Tibial nerve (tissue), 4 donors: ENCODE results near the gene PDGFA. TPM values are rescaled to one million over a fixed set of nuclear protein-coding genes. Genes with fewer than 3 reads are reported as not detected.

ENCODE experiments used
- DNase-seq, 2 donors: peaks; one replicate each; pipeline ENCODE4 v3.0.0-alpha.2; 2019; ENCODE audit warnings: low spot score in 2 of 2
- H3K27ac ChIP-seq, 4 donors: fragments of 200-600 bp; sonication (generic) in 3 of 4; one replicate each; pipeline ENCODE4 v1.5.1; 2017 to 2019; ENCODE audit warnings: mild to moderate bottlenecking in 1 of 4
- H3K27me3 ChIP-seq, 2 donors: fragments of 200-600 bp; sonication (generic) in 1 of 2; one replicate each; pipeline versions ENCODE4 v1.5.1 to v1.6.0; 2017 to 2019
- H3K36me3 ChIP-seq, 3 donors: fragments of 200-600 bp; sonication (generic); one replicate each; pipeline ENCODE4 v1.5.1; 2018 to 2019
- H3K4me1 ChIP-seq, 4 donors: fragments of 200-600 bp; sonication (generic) in 3 of 4; one replicate each; pipeline ENCODE4 v1.5.1; 2017 to 2019
- H3K4me3 ChIP-seq, 4 donors: fragments of 200-600 bp; sonication (generic) in 3 of 4; one replicate each; pipeline ENCODE4 v1.5.1; 2017 to 2019; ENCODE audit warnings: mild to moderate bottlenecking in 1 of 4, moderate library complexity in 1 of 4
- H3K9me3 ChIP-seq, 4 donors: fragments of 200-600 bp; sonication (generic) in 3 of 4; one replicate each; pipeline ENCODE4 v1.5.1; 2017 to 2019
- CTCF ChIP-seq, 5 experiments: fragments of 200-600 bp in 3 of 5; fragments of 450-650 bp in 2 of 5; sonication (generic) in 3 of 5; IDR thresholded peaks; one replicate each; pipeline ENCODE4 v1.5.1; 2016 to 2019; ENCODE audit warnings: antibody characterized with exemption in 5 of 5, mild to moderate bottlenecking in 3 of 5, moderate library complexity in 2 of 5
- EP300 ChIP-seq, 2 donors: sonication (generic); formaldehyde crosslinking; IDR thresholded peaks; one replicate each; pipeline ENCODE4 v1.6.1; 2017; ENCODE audit warnings: antibody characterized with exemption in 2 of 2, mild to moderate bottlenecking in 1 of 2
- POLR2A ChIP-seq, 2 donors: fragments of 450-650 bp; IDR thresholded peaks; one replicate each; pipeline ENCODE4 v1.6.1; 2017; ENCODE audit warnings: antibody characterized with exemption in 2 of 2, mild to moderate bottlenecking in 2 of 2, moderate library complexity in 2 of 2
- WGBS, 2 donors: methylation state at CpG; one replicate each; pipeline ENCODE4 v1.1.5; 2018; 5-methylcytosine and 5-hydroxymethylcytosine counted together
- total RNA-seq, 4 donors: library from RNA; depleted of rRNA; stranded (reverse); fragments of >200 nt; gene quantifications; one replicate each; pipeline ENCODE4 v1.1.0, GENCODE V29; 2016

The PDGFA gene
- 10 to 100 TPM; 33.4 to 84.1 (median 40.6) TPM for total RNA-seq

GRCh38 chr7:519484-520390, at the start of gene PDGFA:
PDGFA (minus strand) TSS chr7:519846; CDS start chr7:519001, 845 bp downstream.
- Histone ChIP-seq H3K9me3 (no peaks in the 10 kb centered on the region), H3K4me3 (peak within 1 kb of the TSS; percentile 52 to 92 (median 58)), H3K4me1 (peaks cover 3 to 63% (median 43%) of the 10 kb centered on the region in 4 donors), H3K27me3 (peaks cover 0 to 27% of the 10 kb centered on the region in 2 donors), H3K36me3 (no peaks in the 10 kb centered on the region), H3K27ac (peak within 1 kb of the TSS; percentile 65 to 91 (median 79))
- DNase-seq, result no peak
- WGBS, 2 donors, result 0% methylated on average over 18 to 39 of the region's 132 CpGs
- peak in 4 of 5 experiments; percentile 5 to 64 (median 44) for TF ChIP-seq CTCF (IDR thresholded peaks at IDR 0.05)
- peak in 1 of 2 donors; percentile 7 for TF ChIP-seq EP300 (IDR thresholded peaks at IDR 0.05)
- TF ChIP-seq POLR2A (IDR thresholded peaks at IDR 0.05), result no peak

GRCh38 chr7:568031-568951, 48.6 kb upstream of the PDGFA start:
- 79 to 81% methylated on average over 31 to 32 of the region's 33 CpGs for WGBS, 2 donors
- no peaks in the 10 kb centered on the region for H3K9me3 ChIP-seq
- H3K27me3 ChIP-seq, result no peaks in the 10 kb centered on the region
- peaks cover 0 to 16% (median 0%) of the 10 kb centered on the region in 4 donors for H3K4me1 ChIP-seq
- TF ChIP-seq CTCF (IDR thresholded peaks at IDR 0.05) (no peak), POLR2A (IDR thresholded peaks at IDR 0.05) (no peak), EP300 (IDR thresholded peaks at IDR 0.05) (no peak)
- no peak overlapping the region for H3K27ac ChIP-seq
- H3K36me3 ChIP-seq, result no peaks in the 10 kb centered on the region
- H3K4me3 ChIP-seq, result no peak overlapping the region
- DNase-seq, result no peak

GRCh38 chr7:567305-567883, 47.7 kb upstream of the PDGFA start:
- Histone ChIP-seq H3K9me3 (no peaks in the 10 kb centered on the region), H3K4me3 (no peak overlapping the region), H3K27ac (no peak overlapping the region), H3K36me3 (no peaks in the 10 kb centered on the region), H3K4me1 (peaks cover 0 to 14% (median 0%) of the 10 kb centered on the region in 4 donors), H3K27me3 (no peaks in the 10 kb centered on the region)
- WGBS, 2 donors, result 97 to 100% methylated on average over 2 of the region's 3 CpGs
- TF ChIP-seq EP300 (IDR thresholded peaks at IDR 0.05) (no peak), CTCF (IDR thresholded peaks at IDR 0.05) (no peak), POLR2A (IDR thresholded peaks at IDR 0.05) (no peak)
- no peak for DNase-seq

GRCh38 chr7:566100-566499, 46.5 kb upstream of the PDGFA start:
- no peak for DNase-seq
- H3K36me3 ChIP-seq, result no peaks in the 10 kb centered on the region
- H3K9me3 ChIP-seq, result no peaks in the 10 kb centered on the region
- TF ChIP-seq POLR2A (IDR thresholded peaks at IDR 0.05) (no peak), EP300 (IDR thresholded peaks at IDR 0.05) (no peak), CTCF (IDR thresholded peaks at IDR 0.05) (no peak)
- H3K4me3 ChIP-seq, result no peak overlapping the region
- 96 to 100% methylated on average over 1 of the region's 1 CpG for WGBS, 2 donors
- no peaks in the 10 kb centered on the region for H3K27me3 ChIP-seq
- no peak overlapping the region for H3K27ac ChIP-seq
- peaks cover 0 to 14% (median 0%) of the 10 kb centered on the region in 4 donors for H3K4me1 ChIP-seq
